HG02588 (cell line): ENCODE measurements around the gene ARTN.

Experiments
- ATAC-seq: cut with Tn5 transposase; IDR thresholded peaks from one replicate; pipeline ENCODE4 v1.9.1; 2021; ENCODE audit warnings: mild to moderate bottlenecking, moderate library complexity; ENCODE audit not compliant: unreplicated experiment

The ARTN gene

DNA sequence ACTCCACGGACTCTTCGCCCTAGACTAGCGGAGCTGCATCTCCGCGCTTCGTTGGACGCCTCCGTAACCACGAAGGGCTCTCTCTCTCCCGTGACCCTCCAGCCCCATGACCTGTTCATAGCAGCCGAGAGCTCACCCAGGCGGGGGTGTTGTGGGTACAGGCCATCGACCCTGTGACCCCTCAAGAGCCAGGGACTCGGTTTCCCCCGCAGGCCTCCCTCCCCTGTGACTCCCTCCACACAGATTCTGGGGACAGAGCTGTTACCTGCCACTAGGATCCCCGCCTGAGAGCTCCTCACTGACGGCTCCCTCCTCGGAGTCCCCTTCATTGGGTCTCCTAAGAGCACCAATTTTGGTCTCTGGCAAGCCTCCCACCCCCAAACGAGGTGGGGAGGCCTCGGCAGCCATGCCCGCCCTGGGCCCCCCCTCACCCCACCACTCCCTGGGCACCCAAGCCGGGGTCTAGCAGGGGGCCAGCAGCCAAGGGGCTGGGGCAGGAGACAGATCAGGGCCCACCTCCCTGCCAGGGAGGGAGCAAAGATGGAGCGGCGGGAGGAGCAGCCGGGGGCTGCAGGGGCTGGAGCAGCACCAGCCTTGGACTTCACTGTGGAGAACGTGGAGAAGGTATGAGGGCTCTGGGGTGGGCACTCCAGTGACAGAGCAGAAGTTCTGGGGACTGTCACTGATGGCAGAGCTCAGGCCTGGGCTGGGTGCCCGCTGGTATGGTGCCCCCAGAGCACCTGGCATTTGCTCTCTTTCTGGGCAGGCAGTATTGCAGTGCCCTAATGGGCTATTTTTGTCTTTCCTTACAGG lies 13.7 kb downstream of the ARTN start:
- ATAC-seq = peak; percentile 12

DNA sequence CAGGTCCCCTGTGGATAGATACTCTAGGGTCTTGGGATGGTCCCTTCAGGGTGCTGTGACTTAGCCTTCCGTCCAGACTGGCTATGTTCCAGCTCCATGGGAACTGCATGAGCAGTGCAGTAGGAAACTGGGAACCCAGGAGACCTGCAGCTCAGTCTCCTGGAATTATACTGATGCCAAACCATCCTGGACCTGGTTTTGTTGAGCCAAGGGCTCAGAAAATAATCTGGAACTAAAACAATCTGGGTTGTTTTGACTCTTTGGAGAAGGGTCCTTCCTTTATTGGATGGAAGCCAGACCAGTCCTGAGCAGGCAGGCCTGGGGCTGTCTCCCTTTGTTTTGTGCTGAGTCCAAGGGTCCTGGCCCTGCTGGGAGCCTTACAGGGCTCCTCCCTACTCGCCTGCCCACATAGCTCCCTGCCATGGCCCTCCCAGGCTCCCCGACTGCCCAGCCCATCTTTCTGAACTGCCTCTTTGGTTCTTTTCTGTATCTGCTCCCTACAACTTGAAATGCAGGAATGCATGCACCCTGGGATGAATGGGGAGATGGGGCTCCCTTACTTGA lies 14.4 kb downstream of the ARTN start:
- no peak for ATAC-seq

DNA sequence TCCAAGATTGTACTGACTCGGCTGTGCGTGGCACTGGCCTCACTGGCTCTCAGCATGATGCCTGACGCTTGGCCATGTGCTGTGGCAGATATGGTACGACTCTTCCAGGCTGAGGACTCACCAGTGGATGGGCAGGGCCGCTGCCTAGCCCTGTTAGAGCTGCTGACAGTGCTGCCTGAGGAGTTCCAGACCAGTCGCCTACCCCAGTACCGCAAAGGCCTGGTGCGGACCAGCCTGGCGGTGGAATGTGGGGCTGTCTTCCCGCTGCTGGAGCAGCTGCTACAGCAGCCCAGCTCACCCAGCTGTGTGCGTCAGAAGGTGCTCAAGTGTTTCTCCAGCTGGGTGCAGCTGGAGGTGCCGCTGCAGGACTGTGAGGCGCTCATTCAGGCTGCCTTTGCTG lies 16.1 kb downstream of the ARTN start:
- ATAC-seq = no peak

DNA sequence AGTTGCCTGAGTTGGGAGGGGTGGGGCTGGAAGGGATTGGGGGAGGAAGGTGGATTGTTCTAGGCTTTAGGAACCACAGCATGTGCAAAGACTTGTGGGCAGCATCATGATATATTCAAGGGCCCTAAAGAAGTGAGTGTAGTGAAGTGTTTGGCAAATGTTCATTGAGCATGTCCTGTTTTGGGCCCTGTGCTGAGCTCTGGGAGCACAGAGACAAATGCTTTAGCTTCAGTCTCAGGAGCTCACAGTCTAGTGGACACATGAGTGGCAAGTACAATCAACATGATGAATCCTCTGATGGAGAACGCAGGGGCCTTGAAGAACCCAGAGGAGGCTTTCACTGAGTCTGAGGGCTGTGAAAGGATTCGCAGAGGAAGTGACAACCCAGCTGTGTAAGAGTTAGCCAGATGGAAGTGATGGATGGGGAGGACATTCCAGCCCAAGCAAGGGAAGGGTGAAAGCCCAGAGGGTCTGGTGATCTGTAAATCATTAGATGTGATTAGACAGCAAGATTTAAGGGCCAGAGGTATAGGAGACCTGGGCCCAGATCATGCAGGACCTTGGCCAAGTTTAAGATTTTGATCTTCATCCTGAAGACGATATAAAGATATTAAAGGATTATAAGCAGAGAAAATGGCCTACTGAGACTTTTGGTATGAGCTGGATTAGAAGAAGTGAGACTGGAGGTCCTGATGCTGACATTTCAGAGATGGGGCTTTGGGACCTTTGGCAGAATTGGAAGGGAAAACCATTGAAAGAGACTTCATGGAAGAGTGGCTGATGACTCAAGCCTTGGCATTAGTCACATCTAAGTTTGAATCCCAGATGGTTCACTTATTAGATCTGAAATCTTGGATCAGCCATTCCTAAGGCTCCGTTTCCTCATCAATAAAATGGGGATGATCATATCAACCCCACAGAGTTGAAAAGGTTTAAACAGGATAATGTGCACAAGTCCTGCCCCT lies 17.7 kb downstream of the ARTN start:
- ATAC-seq = no peak

DNA sequence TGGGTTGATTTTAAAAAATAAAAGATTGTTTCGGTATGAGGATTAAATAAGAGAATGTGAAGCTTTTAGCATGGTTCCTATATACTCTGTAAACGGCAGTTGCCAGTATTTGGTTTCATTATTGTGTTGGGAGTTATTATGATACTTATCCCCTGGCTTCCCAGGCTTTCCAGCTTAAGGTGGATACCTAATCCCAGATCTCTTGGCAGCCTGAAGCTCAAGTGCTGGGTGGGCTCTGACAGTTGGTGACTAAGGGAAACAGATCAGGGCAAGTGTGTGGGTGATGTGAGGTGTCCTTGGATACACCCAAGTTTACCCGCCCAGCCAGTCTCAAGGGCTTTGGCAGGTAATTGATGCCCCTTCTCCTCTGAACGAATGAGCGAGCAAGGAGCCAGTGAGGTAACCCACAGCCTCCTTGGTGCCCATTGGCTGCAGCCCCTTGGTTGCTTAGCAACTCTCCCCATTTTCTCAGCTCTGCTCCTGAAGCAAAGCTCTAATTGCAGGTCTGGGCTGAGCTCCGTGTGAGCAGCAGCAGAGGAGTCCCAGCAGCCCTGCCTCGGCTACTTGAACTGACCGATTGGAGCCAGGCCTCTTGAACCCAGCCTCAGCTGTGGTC lies 19.2 kb downstream of the ARTN start:
- ATAC-seq = no peak

DNA sequence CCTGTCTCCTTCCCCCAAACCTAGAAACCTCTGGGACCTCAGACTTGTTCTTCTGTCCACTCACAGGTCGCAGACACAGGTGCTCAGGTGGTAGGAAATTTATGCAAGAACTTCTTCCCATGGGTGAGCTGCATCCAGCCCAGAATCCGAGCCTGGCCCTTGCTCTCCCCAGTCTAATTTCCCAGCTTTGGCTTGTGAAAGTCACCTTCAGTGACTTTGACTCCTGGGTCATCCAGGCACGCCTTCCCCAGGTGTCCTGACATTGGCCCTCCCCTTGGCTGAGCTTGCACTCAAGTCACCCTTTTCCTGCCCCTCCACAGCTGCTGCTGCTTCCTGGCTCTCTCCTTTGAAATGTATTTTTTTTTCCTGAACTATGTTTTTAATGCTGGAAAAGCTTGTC lies 19.8 kb downstream of the ARTN start:
- no peak for ATAC-seq

DNA sequence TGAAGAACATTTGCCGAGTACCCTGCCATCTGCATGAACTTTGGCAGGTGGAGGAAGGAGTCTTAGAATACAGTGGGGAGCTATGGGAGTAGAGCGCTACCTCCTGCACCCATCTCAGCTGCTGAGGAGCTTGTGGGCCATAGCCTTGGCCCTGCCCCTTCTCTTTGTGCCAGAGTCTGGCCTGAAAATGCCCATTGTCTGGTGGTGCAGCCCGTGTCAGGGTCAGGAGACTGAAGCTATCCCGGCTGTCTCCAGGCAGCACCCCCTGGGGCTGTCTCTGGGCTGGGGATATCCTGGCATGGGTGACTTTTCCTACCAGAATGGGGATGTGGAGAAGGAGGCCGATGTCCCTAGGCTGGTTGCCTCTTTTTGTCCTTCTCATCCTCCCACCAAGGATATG lies 20.4 kb downstream of the ARTN start:
- no peak for ATAC-seq

DNA sequence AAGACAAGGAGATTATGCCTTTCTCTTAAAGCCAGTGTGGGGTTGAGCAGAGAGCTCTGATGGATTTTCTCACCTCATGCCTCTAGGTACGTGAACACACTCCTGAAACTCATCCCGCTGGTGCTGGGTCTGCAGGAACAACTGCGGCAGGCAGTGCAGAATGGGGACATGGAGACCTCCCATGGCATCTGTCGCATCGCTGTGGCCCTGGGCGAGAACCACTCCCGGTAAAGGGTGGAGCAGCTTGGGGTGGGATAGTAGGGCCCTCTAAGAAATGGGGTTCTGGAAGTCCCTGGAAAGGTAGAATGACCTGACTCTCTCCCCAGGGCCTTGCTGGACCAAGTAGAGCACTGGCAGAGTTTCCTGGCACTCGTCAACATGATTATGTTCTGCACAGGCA lies 22.6 kb downstream of the ARTN start:
- ATAC-seq = no peak

DNA sequence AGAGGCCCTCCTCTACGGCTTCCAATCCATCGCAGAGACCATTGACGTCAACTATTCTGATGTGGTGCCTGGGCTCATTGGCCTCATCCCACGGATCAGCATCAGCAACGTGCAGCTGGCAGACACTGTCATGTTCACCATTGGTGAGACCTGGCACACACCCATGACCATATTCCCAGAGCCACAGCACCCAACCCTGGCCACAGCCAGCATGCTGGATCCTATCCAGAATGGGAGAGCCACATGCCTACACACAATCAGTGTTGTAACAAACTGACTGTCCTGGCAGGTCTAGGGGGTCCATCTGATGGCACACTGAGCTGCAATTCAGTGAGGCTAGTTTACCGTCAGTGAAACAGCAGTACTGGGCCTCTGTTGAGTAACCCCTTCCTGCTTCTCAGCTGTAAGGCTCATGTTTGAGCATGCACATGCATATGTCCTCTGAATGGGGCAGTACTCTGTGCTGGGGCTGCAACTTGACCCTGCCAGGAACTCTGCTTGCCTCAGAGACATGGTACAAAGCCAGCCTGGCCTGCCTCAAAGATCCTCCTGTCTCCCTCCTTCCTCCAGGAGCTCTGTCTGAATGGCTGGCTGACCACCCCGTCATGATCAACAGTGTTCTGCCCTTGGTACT lies 23.9 kb downstream of the ARTN start:
- no peak for ATAC-seq

DNA sequence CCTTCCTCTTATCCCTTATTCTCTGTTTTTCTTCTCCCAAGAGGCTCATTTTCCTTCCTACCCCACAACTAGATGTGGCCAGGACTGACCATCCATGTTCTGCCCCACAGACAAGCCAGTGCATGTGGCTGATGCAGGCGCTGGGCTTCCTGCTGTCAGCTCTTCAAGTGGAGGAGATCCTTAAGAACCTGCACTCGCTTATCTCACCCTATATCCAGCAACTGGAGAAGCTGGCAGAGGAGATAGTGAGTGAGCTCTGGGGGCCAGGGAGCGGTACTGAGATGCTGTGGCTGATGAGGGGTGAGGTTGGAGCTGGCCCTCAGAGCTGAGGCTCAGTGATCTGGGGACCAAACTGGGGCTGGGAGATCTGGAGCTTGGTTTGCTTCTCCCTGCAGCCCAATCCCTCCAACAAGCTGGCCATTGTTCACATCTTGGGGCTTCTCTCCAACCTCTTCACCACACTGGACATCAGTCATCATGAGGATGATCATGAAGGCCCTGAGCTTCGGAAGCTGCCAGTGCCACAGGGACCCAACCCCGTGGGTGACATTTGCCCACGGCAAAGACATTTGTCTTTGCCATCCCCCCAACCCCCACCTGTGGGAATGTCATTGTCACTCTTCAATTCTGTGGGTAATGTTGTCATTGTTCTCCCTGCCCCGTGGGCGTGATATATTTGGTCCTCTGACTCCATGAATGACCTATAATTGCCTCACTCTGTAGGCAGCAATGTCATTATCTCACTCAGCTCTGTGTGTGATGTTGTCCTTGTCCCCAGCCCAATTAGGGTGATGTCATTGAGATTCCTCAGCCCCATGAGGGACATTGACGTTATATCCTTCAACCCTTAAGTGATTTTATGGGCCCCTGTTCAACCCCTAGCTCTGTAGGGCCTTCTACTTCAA lies 25.0 kb downstream of the ARTN start:
- ATAC-seq = no peak

DNA sequence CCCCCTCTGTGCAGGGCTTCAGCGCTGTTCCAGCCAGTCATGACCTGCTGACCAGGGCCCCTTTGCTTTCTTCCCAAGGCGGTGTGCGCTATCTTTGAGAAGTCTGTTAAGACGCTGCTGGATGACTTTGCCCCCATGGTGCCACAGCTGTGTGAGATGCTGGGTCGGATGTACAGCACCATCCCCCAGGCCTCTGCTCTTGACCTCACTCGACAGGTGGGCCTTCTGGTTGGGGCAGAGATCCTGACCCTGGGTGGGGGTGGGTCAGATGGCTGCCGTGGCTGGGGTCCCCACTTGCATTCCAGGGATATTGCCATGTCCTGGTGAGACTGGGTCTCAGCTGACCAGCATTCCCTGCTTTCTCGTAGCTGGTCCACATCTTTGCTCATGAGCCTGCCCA lies 27.2 kb downstream of the ARTN start:
- ATAC-seq = no peak

DNA sequence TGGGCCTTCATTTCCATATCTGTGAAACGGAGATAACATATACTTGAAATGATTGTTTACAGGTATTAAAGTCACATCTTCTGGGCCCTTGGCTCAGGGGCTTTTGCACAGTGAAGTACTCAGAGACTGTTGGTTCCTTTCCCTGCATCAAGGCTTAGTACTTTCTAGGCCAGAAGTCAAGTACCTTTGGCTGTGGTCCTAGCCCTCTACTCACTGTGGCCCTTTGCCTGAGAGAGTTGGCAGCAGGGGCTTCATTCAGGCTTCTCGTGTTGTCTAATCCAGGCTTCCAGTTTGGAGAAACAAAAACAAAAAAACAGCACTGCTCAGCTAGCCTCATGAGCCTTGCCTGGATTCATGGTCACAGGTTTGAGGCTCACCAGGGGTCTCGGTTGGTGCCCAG lies 28.1 kb downstream of the ARTN start:
- no peak for ATAC-seq

DNA sequence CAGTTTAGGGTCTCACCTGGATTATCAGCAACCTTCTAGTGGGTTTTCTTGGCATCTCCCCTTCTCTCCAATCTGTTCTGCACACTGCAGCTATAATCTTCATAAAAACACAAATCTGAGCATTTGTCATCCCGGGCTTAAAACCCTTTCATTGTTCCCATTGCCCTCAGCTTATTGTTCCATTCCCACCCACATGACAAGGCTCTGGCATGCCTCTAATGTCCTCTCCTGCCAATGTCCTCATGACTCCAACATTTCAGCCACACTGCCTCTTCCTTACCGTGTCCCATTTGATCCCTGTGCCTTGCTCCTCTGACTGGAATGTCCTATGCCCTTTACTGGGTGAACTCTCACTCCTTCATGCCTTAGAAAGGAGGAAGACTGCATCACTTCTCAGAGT lies 28.7 kb downstream of the ARTN start:
- ATAC-seq = no peak

DNA sequence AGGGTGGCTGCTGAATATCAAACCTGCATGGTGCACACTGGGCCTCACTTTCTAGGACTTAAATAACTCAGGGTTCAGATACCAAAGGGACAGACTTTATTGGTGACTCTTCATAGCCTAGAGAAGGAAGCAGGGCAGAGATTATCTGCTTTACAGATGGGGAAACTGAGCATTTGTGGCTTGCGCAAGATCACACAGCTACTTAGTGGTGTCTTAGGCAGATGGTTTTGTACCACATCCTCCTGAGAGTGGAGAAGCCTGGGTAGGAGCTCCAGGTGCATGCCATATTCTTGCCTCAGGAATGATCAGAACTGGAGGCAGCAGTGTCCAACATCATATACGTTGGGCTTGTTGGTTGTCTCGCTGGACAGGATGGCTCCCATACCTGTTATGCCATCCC lies 29.4 kb downstream of the ARTN start:
- no peak for ATAC-seq

DNA sequence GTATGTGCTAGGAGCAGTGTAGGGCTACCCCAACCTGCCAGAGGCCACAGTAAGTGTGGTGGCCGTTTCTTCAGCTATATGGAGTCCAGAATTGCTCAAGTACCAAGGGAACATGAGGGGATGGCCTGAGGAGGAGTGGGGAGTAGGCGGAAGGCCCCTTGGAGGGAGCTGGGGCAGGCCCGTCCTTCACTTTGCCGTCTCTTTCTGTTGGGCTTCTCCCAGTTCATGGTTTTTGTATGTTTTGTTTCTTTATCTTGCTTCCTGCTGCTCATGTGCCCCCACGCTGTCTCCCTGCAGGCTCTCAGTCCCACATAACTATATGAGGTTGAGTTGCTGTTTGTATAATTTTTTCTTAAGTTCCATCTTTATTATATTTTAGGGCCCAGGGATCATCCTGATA lies 30.3 kb downstream of the ARTN start:
- no peak for ATAC-seq

DNA sequence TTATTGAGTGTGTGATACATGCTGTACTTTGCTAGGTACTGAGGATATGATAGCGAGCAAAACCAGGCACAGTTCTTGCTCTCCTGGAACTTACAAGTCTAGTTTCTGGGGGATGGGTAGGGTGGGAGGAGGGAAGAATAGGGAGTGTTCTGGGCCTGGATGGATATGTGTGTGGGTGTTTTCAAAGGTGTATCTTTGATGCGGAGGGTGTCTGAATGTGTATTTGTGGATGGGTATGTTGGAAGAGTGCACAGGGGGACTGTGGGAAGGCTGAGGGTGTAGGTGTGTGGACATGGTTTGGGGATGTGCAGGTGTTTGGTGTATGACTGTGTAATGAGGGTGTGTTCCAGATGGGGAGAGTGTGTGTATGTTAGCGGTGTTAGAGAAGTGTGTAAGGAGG lies 31.7 kb downstream of the ARTN start:
- ATAC-seq = no peak

DNA sequence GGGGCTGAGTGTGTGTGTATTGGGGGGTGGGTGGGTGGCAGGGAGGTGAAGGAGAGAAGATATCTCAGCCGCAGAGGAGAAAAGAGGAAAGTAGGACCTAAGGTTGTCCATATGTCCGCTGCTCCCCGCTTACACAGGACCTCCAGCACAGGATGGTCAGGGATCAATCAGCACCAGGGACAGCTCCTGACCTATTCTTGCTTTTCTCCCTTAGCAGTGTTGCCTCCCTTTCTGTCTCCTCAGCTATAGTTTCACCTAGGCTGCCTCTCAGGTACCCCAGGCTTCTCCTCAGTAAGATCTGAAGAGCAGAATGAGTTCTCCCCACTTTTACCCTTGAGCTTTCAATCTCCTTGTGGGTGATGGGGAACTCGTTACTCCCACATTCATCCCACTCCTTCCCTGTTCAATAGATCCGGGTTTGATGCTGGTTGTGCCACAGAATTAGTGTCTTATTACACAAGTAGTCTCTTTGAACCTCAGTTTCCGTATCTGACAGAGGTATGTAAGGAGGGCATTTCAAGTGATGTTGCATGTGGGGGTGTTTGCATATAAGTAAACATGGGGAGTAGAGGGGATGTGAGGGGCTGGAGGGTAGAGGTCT lies 34.8 kb downstream of the ARTN start:
- no peak for ATAC-seq

DNA sequence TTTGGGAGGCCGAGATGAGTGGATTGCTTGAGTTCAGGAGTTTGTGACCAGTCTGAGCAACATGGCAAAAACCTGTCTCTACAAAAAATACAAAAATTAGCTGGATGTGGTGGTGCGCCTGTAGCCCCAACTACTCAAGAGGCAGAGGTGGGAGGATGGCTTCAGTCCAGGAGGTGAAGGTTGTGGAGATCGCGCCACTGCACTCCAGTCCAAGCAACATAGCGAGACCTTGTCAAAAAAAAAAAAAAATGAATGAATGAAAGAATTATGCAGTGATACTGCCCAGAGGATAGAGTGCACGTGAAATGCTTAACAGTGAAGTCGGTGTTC lies 35.8 kb downstream of the ARTN start:
- ATAC-seq = no peak

DNA sequence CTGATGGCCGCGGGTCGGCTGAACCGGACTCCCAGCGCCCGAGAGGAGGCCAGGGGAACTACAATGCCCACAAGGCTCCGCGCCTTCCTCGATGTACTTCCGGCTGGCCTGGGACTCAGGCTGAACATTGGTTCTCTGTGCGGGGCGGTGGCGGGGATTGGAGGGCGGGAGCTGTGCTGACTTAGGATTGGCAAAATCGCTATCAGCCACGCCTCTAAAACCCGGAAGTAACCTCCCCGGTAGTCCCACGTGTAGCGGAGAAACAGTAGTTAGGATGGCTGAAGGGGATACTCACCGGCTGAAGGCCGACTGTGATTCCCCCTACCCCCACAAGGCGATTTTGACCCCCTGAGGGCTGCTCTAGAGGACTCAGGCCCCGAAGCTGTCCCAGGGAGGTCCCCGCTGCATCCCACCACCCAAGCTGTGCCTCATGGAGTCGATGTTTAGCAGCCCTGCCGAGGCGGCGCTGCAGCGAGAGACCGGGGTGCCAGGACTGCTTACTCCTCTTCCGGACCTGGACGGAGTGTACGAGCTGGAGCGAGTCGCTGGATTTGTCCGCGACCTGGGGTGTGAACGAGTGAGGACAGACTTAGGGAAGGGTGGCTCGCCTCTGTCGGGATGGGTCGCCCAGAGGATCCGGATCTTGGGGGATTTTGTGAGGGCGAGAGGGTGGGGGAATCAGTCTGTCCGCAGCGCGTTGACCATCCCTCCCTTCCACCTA lies 36.3 kb downstream of the ARTN start, which contains the start of gene DPH2:
Gene DPH2 (plus strand): TSS at position 265 of the 721 bp plus-strand sequence. CDS start 166 bp downstream, at position 431.
- peak; percentile 75 for ATAC-seq
